Mesendoderm (in vitro differentiated cells): ENCODE results near the gene ADAMTS12.

ENCODE experiments used
- DNase-seq: peaks from one replicate; pipeline ENCODE4 v3.0.0; 2013
- H2AK5ac ChIP-seq: 2 replicates; pipeline ENCODE4 v1.6.1; 2013; ENCODE audit warnings: low read length, inconsistent platforms
- H2BK120ac ChIP-seq: 2 replicates; pipeline ENCODE4 v1.6.1; 2013; ENCODE audit warnings: low read depth, mild to moderate bottlenecking, low read length, moderate library complexity, mixed read lengths
- H2BK15ac ChIP-seq: replicated peaks from 2 replicates; pipeline ENCODE4 v1.6.1; 2013; ENCODE audit warnings: low read depth, mild to moderate bottlenecking, moderate library complexity
- H2BK5ac ChIP-seq: 2 replicates; pipeline ENCODE4 v1.6.1; 2013; ENCODE audit warnings: low read length, inconsistent platforms
- H3K18ac ChIP-seq: 2 replicates; pipeline ENCODE4 v1.6.1; 2013; ENCODE audit warnings: mild to moderate bottlenecking, low read length, mixed read lengths
- H3K23ac ChIP-seq: one replicate; pipeline ENCODE4 v1.6.1; 2013; ENCODE audit warnings: low read length
- H3K27ac ChIP-seq: 2 replicates; pipeline ENCODE4 v1.5.1; 2013; ENCODE audit warnings: low read depth, mild to moderate bottlenecking, inconsistent platforms, low read length, moderate library complexity
- H3K27me3 ChIP-seq: 2 replicates; pipeline ENCODE4 v1.6.1; 2013; ENCODE audit warnings: low read length, control low read depth, mild to moderate bottlenecking, inconsistent platforms; ENCODE audit not compliant: insufficient read depth, poor library complexity
- H3K36me3 ChIP-seq: 2 replicates; pipeline ENCODE4 v1.6.1; 2013; ENCODE audit warnings: low read length, inconsistent platforms; ENCODE audit not compliant: control insufficient read depth, insufficient read depth
- H3K4ac ChIP-seq: one replicate; pipeline ENCODE4 v1.6.1; 2013; ENCODE audit warnings: low read depth, mild to moderate bottlenecking, low read length, moderate library complexity
- H3K4me1 ChIP-seq: 2 replicates; pipeline ENCODE4 v1.6.1; 2013; ENCODE audit warnings: low read depth, low read length, inconsistent platforms; ENCODE audit not compliant: control insufficient read depth
- H3K4me2 ChIP-seq: 2 replicates; pipeline ENCODE4 v1.6.1; 2013; ENCODE audit warnings: low read length
- H3K4me3 ChIP-seq: 2 replicates; pipeline ENCODE4 v1.5.1; 2013; ENCODE audit warnings: mild to moderate bottlenecking, low read length
- H3K56ac ChIP-seq: one replicate; pipeline ENCODE4 v1.6.1; 2013; ENCODE audit warnings: low read length
- H3K79me1 ChIP-seq: 2 replicates; pipeline ENCODE4 v1.6.1; 2013; ENCODE audit warnings: low read length, inconsistent platforms
- H3K79me2 ChIP-seq: 2 replicates; pipeline ENCODE4 v1.6.1; 2013; ENCODE audit warnings: mild to moderate bottlenecking, low read length; ENCODE audit not compliant: control insufficient read depth, insufficient read depth
- H3K9ac ChIP-seq: 2 replicates; pipeline ENCODE4 v1.6.1; 2013; ENCODE audit warnings: low read length, inconsistent platforms
- H4K5ac ChIP-seq: one replicate; pipeline ENCODE4 v1.6.1; 2013; ENCODE audit warnings: low read length
- H4K8ac ChIP-seq: one replicate; pipeline ENCODE4 v1.6.1; 2013; ENCODE audit warnings: low read depth, mild to moderate bottlenecking, control low read depth, low read length, moderate library complexity
- WGBS: extraction: QIAGEN DNeasy Blood & Tissue Kit; methylation state at CpG from one replicate; pipeline ENCODE4 v1.1.7; 2013; ENCODE audit warnings: low lambda C conversion rate, missing lambda C conversion rate; ENCODE audit not compliant: insufficient coverage; ENCODE audit errors: extremely low coverage; 5-methylcytosine and 5-hydroxymethylcytosine counted together

The ADAMTS12 gene

DNA sequence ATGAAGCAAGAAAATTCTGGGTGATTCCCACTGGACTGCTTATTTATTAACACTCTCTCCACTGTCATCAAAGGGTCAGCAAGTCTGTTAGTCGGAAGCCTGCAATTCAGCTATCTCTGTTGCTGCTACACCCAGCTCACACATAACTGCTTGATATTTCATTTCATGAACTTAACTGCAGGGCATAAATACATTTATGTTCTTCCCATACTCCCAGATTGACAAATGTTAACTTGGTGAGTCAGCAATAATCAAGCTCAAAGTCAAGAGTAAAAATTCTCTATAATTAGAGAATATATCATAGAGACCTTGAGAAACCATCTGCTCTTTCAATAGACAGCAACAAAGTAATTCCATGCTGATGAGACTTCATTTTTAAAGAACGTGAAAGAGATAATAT lies 198.8 kb downstream of the ADAMTS12 start:
- no peak overlapping the region for H2BK5ac ChIP-seq
- no peak overlapping the region for H3K4ac ChIP-seq
- H3K4me3 ChIP-seq = no peak overlapping the region
- no peaks in the 10 kb centered on the region for H3K79me1 ChIP-seq
- H3K36me3 ChIP-seq = no peaks in the 10 kb centered on the region
- H3K27ac ChIP-seq = no peak overlapping the region
- H2BK120ac ChIP-seq = no peak overlapping the region
- H4K5ac ChIP-seq = no peak overlapping the region
- H3K27me3 ChIP-seq = no peaks in the 10 kb centered on the region
- no peak overlapping the region for H3K56ac ChIP-seq
- no peaks in the 10 kb centered on the region for H3K4me1 ChIP-seq
- H3K79me2 ChIP-seq = no peaks in the 10 kb centered on the region
- H3K18ac ChIP-seq = no peak overlapping the region
- no peak overlapping the region for H2AK5ac ChIP-seq
- no peak for DNase-seq
- H3K23ac ChIP-seq = no peak overlapping the region
- no peak overlapping the region for H3K4me2 ChIP-seq
- no peak overlapping the region for H4K8ac ChIP-seq
- no peak overlapping the region for H3K9ac ChIP-seq
- no CpG with 5 or more reads among the region's 2 CpGs for WGBS
- no peak overlapping the region for H2BK15ac ChIP-seq

DNA sequence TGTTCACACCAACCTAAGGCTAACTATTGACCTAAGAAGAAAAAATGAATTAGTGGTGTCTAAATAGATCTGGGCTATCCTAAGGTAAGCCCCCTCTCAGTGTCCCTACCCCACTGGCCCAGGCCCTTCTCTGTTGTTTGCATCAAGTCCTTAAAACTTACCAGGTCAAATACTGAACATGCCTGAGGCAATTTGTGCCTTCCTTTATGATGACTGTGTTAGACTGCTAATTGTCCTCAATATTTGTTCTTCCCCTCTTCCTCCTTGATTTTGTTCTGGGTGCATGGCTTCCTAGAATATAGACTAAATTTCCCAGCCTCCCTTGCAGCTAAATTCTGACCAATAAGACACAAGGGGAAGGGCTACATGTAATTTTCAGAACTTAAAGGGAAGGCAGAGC lies 199.9 kb downstream of the ADAMTS12 start:
- Histone ChIP-seq H4K8ac (no peak overlapping the region), H3K79me1 (no peaks in the 10 kb centered on the region), H3K27me3 (no peaks in the 10 kb centered on the region), H3K9ac (no peak overlapping the region), H2BK15ac (no peak overlapping the region), H3K27ac (no peak overlapping the region), H3K79me2 (no peaks in the 10 kb centered on the region), H3K4me3 (no peak overlapping the region), H3K56ac (no peak overlapping the region), H3K4me1 (no peaks in the 10 kb centered on the region), H3K4me2 (no peak overlapping the region), H3K36me3 (no peaks in the 10 kb centered on the region), H2AK5ac (no peak overlapping the region), H2BK120ac (no peak overlapping the region), H2BK5ac (no peak overlapping the region), H3K4ac (no peak overlapping the region), H3K18ac (no peak overlapping the region), H3K23ac (no peak overlapping the region), H4K5ac (no peak overlapping the region)
- DNase-seq = no peak

DNA sequence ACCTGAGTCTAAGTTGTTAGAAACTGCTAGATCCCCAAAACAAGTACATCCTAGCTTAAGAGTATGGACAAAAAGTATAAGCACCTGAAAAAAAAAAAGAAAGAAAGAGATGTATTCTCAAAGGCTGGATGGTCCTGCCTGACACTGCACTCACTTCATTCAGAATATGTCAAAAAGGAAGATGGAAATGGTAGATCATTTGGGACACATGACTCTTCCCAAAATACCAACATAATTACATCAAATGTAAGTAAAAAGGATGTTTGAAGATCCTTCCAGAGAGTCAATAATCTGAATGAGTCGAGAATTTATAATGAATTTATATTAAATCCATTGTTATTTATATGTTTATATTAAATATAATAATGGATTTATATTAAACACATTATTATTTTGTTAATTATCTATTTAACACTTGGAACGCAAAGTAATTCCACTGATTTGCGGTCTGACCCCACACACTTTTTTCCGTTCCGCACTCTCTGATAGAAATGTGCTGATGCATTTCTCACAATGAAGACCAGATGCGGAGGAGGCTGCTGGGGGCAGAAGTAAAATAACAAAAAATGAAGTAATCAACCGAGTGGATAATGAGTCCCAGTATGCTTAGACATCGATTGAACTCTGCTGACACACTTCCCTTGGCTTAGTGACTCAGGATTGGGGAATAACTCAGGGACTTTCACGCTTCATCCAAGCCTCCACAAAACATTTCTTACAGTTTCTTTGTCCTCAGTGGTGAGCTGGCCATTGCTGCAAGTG lies 201.2 kb downstream of the ADAMTS12 start:
- Histone ChIP-seq H2AK5ac (no peak overlapping the region), H3K4ac (no peak overlapping the region), H3K4me1 (no peaks in the 10 kb centered on the region), H3K36me3 (no peaks in the 10 kb centered on the region), H3K9ac (no peak overlapping the region), H2BK5ac (no peak overlapping the region), H2BK120ac (no peak overlapping the region), H3K23ac (no peak overlapping the region), H3K4me3 (no peak overlapping the region), H3K27me3 (no peaks in the 10 kb centered on the region), H2BK15ac (no peak overlapping the region), H4K8ac (no peak overlapping the region), H3K18ac (no peak overlapping the region), H3K56ac (no peak overlapping the region), H3K79me2 (no peaks in the 10 kb centered on the region), H3K27ac (no peak overlapping the region), H4K5ac (no peak overlapping the region), H3K79me1 (no peaks in the 10 kb centered on the region), H3K4me2 (no peak overlapping the region)
- DNase-seq = no peak
- no CpG with 5 or more reads among the region's 9 CpGs for WGBS

- no peaks in the 10 kb centered on the region for H3K4me1 ChIP-seq
- no peak overlapping the region for H3K4me3 ChIP-seq
- H3K23ac ChIP-seq = no peak overlapping the region
- no peaks in the 10 kb centered on the region for H3K79me1 ChIP-seq
- no peak overlapping the region for H3K9ac ChIP-seq
- H4K5ac ChIP-seq = no peak overlapping the region
- no peak overlapping the region for H2AK5ac ChIP-seq
- no peak overlapping the region for H3K56ac ChIP-seq
- H3K4me2 ChIP-seq = no peak overlapping the region
- no peak overlapping the region for H3K27ac ChIP-seq
- H2BK120ac ChIP-seq = no peak overlapping the region
- DNase-seq = no peak
- H3K18ac ChIP-seq = no peak overlapping the region
- no peaks in the 10 kb centered on the region for H3K79me2 ChIP-seq
- H3K4ac ChIP-seq = no peak overlapping the region
- no peak overlapping the region for H2BK5ac ChIP-seq
- no peaks in the 10 kb centered on the region for H3K36me3 ChIP-seq
- no peak overlapping the region for H2BK15ac ChIP-seq
- no peak overlapping the region for H4K8ac ChIP-seq
- WGBS = no CpG with 5 or more reads among the region's 4 CpGs
- H3K27me3 ChIP-seq = no peaks in the 10 kb centered on the region
Observed at GRCh38 chr5:33688526-33688925, 203.3 kb downstream of the ADAMTS12 start.

- Histone ChIP-seq H3K27ac (no peak overlapping the region), H2BK15ac (no peak overlapping the region), H4K5ac (no peak overlapping the region), H2BK120ac (no peak overlapping the region), H3K4ac (no peak overlapping the region), H2AK5ac (no peak overlapping the region), H2BK5ac (no peak overlapping the region), H3K4me2 (no peak overlapping the region), H3K4me1 (no peaks in the 10 kb centered on the region), H3K79me2 (no peaks in the 10 kb centered on the region), H3K56ac (no peak overlapping the region), H3K79me1 (no peaks in the 10 kb centered on the region), H3K27me3 (no peaks in the 10 kb centered on the region), H3K9ac (no peak overlapping the region), H3K18ac (no peak overlapping the region), H3K23ac (no peak overlapping the region), H3K36me3 (no peaks in the 10 kb centered on the region), H4K8ac (no peak overlapping the region), H3K4me3 (no peak overlapping the region)
- DNase-seq = no peak
- WGBS = no CpG with 5 or more reads among the region's 3 CpGs
Observed at GRCh38 chr5:33688066-33688465, 203.7 kb downstream of the ADAMTS12 start.
